ENCODE data around the gene POU4F1.

DNA sequence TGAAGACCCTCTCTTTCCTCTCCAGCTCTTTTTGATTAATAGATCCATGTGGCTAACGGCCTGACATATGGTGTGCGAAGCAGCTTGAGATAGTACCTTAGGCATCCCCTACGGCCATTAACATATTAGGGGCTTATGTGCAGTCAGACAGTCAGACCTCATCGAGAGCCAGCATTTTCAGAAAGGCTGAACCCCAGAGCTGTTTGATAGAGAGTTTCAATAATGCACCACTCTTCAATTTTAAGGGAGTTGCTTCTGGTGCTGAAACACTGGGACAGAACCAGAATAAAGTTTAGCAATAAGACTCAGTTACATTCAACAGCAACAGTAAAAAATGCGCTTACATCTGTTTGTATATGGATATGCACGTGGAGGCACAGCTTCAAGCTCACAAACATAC is 10.8 kb downstream of the POU4F1 start:
- TF ChIP-seq POLR2AphosphoS5 (IDR thresholded peaks at IDR 0.05; ENCODE audit: low read depth, low read length) (no peak), TAF1 (IDR thresholded peaks at IDR 0.05; ENCODE audit: borderline replicate concordance, insufficient read depth, low read length) (no peak), FOXP2 (optimal IDR thresholded peaks at IDR 0.05; ENCODE audit: borderline replicate concordance, extremely low read depth, extremely low read length, insufficient read depth) (no peak), REST (IDR thresholded peaks at IDR 0.05; ENCODE audit: insufficient read depth in 1 of 2, low read depth in 2 of 2, low read length in 2 of 2) (no peak), SIN3A (IDR thresholded peaks at IDR 0.05; ENCODE audit: borderline replicate concordance, insufficient read depth, low read length) (no peak)
